Astrocyte (in vitro differentiated cells and primary cell): ENCODE data around the gene LDB3.

Experiments
- EZH2 ChIP-seq: IDR thresholded peaks from 2 replicates; pipeline ENCODE4 v1.6.1; 2012; ENCODE audit warnings: mild to moderate bottlenecking, low read length, inconsistent platforms; ENCODE audit not compliant: insufficient read depth
- TF ChIP-seq, protein P1 (sequence below): IDR thresholded peaks from 2 replicates; pipeline ENCODE4 v1.5.1; 2011; ENCODE audit warnings: low read depth, mild to moderate bottlenecking, inconsistent platforms, low read length, moderate library complexity; ENCODE audit not compliant: insufficient read depth

DNA sequence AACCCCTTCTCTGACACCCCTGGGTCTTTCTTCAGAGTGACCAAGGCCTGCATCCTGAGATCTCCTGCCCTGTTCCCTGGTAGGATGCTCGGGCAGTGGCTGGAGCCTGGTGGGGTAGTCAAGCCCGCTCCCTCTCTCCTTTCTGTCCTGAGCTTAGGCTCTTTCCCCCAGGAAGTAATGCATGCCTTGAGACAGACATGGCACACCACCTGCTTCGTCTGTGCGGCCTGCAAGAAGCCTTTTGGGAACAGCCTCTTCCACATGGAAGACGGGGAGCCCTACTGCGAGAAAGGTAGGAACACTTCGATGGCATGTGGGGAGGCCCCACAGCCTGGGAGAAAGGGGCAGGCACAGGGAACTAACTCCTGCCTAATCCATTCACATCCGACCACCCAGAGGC, 50.2 kb downstream of the LDB3 start:
- TF ChIP-seq, protein P1, sequence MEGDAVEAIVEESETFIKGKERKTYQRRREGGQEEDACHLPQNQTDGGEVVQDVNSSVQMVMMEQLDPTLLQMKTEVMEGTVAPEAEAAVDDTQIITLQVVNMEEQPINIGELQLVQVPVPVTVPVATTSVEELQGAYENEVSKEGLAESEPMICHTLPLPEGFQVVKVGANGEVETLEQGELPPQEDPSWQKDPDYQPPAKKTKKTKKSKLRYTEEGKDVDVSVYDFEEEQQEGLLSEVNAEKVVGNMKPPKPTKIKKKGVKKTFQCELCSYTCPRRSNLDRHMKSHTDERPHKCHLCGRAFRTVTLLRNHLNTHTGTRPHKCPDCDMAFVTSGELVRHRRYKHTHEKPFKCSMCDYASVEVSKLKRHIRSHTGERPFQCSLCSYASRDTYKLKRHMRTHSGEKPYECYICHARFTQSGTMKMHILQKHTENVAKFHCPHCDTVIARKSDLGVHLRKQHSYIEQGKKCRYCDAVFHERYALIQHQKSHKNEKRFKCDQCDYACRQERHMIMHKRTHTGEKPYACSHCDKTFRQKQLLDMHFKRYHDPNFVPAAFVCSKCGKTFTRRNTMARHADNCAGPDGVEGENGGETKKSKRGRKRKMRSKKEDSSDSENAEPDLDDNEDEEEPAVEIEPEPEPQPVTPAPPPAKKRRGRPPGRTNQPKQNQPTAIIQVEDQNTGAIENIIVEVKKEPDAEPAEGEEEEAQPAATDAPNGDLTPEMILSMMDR, result no peak
- TF ChIP-seq EZH2, result no peak
